ENCODE results near the gene CCDC27.

Gene CCDC27

DNA sequence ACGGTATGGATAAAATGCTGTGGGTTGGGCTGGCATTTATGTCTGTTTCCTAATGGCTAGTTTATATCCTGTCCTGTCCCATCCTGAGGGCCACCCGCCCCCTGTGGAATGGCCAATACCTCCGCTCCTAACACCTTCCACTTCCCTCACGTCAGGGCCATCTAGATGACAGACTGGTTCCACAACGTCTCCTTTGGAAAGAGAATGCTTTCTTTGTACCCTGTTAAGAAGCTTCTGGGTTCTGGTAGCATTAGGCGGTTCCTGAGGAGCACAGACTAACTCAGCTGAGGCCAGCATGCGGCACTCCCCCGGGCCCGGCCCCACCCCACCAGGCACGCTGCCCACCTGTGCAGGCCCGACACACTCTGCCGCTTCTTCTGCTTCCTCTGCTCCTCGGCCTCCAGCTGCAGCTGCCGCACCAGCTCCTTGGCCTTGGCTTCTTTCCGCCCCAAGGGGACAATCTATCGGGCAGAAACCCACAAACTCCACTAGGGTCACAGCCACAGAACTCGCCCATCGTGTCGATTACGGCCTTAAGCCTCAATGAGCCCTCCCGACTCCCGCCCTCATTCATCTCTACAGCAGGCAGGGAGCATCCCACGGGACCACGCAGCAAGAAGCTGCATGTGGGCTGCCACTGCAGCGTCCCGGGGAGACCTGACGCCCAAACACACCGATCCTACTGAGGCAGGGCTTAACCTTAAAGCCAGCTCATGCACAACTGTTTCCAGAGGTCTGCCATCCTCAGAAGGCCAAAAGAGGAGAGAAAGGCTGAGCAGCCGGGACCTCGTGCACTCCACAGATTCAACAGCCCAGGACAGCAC, 31.6 kb downstream of the CCDC27 start:
- Histone ChIP-seq H3K27me3 (ENCODE audit: control insufficient read depth in 2 of 2, insufficient read depth in 2 of 2, low read length in 2 of 2) (no peaks in the 10 kb centered on the region), H3K4me1 (ENCODE audit: control insufficient read depth in 2 of 2, insufficient read depth in 2 of 2, low read length in 2 of 2) (no peaks in the 10 kb centered on the region), H3K36me3 (ENCODE audit: control insufficient read depth in 2 of 2, insufficient read depth in 2 of 2, low read length in 2 of 2) (peaks cover 54 to 76% of the 10 kb centered on the region in 2 donors), H3K27ac (ENCODE audit: low read depth in 2 of 2, low read length in 2 of 2) (no peak overlapping the region), H3K9me3 (ENCODE audit: control insufficient read depth in 2 of 2, low read length in 2 of 2) (no peaks in the 10 kb centered on the region), H3K9ac (ENCODE audit: low read depth in 1 of 2, low read length in 2 of 2) (no peak overlapping the region), H3K4me3 (ENCODE audit: low read length in 2 of 2) (no peak overlapping the region)

DNA sequence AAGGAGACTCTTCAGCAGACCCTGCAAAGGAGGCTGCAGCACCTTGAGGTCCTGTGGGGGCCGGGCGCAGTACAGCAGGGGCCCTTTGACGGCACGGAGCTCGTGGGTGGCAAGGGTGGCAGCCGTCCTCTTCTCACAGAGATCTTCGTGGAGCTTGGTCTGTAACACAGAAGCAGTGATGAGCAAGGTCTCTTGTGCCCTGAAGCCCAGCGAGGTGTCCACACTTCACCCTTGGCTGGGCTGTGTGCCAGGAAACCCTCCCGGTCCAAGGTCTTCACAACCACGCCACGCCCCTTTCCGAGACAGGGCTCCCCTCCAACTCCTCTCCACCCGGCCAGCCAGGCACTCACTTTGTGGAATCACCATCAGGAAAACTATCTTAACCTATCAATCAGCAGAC, 32.8 kb downstream of the CCDC27 start:
- Histone ChIP-seq H3K27me3 (ENCODE audit: control insufficient read depth in 2 of 2, insufficient read depth in 2 of 2, low read length in 2 of 2) (no peaks in the 10 kb centered on the region), H3K27ac (ENCODE audit: low read depth in 2 of 2, low read length in 2 of 2) (no peak overlapping the region), H3K9ac (ENCODE audit: low read depth in 1 of 2, low read length in 2 of 2) (no peak overlapping the region), H3K36me3 (ENCODE audit: control insufficient read depth in 2 of 2, insufficient read depth in 2 of 2, low read length in 2 of 2) (peaks cover 49 to 69% of the 10 kb centered on the region in 2 donors), H3K4me3 (ENCODE audit: low read length in 2 of 2) (no peak overlapping the region), H3K4me1 (ENCODE audit: control insufficient read depth in 2 of 2, insufficient read depth in 2 of 2, low read length in 2 of 2) (no peaks in the 10 kb centered on the region), H3K9me3 (ENCODE audit: control insufficient read depth in 2 of 2, low read length in 2 of 2) (no peaks in the 10 kb centered on the region)

DNA sequence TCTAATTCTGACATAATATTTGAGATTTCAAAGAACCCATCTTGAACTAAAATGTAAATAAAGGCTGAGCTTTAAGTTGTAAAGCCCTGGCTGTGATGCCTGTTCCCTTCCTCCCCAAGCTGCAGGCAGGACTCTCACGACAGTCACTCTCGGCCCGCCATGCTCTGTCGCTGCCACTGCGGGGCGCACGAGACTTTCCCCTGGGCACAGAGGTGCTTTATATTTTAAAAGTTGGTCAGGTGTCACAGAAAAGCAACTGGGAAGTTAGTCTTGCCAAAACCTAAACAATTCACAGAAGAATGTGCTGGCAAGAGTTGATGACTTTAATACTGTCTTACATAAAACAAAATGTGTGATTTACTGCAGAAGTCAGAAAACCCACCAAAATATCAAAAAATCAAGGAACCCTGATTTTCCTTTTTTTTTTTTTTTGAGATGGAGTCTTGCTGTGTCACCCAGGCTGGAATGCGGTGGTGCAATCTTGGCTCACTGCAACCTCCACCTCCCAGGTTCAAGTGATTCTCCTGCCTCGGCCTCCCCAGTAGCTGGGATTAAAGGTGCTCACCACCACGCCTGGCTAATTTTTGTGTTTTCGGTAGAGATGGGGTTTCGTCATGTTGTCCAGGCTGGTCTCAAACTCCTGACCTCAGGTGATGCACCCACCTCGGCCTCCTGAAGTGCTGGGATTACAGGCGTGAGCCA, 33.4 kb downstream of the CCDC27 start:
- no peaks in the 10 kb centered on the region for H3K9me3 ChIP-seq (ENCODE audit: control insufficient read depth in 2 of 2, low read length in 2 of 2)
- no peak overlapping the region for H3K9ac ChIP-seq (ENCODE audit: low read depth in 1 of 2, low read length in 2 of 2)
- H3K27me3 ChIP-seq (ENCODE audit: control insufficient read depth in 2 of 2, insufficient read depth in 2 of 2, low read length in 2 of 2), result no peaks in the 10 kb centered on the region
- H3K4me3 ChIP-seq (ENCODE audit: low read length in 2 of 2), result no peak overlapping the region
- no peak overlapping the region for H3K27ac ChIP-seq (ENCODE audit: low read depth in 2 of 2, low read length in 2 of 2)
- H3K36me3 ChIP-seq (ENCODE audit: control insufficient read depth in 2 of 2, insufficient read depth in 2 of 2, low read length in 2 of 2), result peaks cover 43 to 67% of the 10 kb centered on the region in 2 donors
- no peaks in the 10 kb centered on the region for H3K4me1 ChIP-seq (ENCODE audit: control insufficient read depth in 2 of 2, insufficient read depth in 2 of 2, low read length in 2 of 2)

DNA sequence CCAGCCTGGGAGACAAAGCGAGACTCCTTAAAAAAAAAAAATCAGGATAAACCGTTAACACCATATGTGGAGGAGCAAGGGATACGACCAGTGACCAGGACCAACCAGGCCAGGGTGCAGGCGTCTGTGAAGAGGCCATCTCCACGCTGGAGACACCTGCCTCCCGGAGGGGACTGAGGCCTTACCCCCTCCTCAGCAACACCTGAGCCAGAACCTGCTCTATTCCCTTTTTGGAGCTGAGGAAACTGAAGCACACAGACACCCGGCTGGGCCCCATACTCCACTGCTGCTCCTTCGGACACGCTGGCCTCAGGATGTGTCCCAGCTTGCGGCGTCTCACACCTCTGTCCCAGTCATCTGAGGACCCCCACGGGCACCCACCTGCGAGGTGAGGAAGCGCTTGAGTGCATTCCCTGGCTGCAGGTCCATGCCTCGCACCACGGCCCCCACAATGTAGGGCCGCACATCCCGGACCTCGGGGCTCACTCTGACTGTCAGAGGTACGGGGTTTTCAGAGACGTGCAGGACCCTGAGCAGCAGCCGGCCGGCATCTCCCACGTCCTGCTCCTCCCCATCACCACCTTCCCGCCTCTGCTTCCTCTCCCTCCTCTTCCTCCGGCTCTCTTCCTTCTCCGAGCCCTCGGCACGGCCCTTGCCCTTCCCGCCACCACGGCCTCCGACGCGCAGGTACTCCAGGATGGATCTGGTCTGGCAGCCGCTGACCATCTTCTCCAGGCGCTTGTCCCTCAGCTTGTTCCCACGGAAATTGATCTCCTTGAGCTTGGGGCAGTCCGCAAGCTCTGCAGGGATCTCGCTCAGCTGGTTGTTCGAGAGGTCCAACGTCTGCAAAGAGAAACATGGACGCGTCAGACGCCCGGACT, 34.5 kb downstream of the CCDC27 start:
- Histone ChIP-seq H3K27ac (ENCODE audit: low read depth in 2 of 2, low read length in 2 of 2) (no peak overlapping the region), H3K9me3 (ENCODE audit: control insufficient read depth in 2 of 2, low read length in 2 of 2) (no peaks in the 10 kb centered on the region), H3K27me3 (ENCODE audit: control insufficient read depth in 2 of 2, insufficient read depth in 2 of 2, low read length in 2 of 2) (no peaks in the 10 kb centered on the region), H3K4me1 (ENCODE audit: control insufficient read depth in 2 of 2, insufficient read depth in 2 of 2, low read length in 2 of 2) (no peaks in the 10 kb centered on the region), H3K9ac (ENCODE audit: low read depth in 1 of 2, low read length in 2 of 2) (no peak overlapping the region), H3K4me3 (ENCODE audit: low read length in 2 of 2) (no peak overlapping the region), H3K36me3 (ENCODE audit: control insufficient read depth in 2 of 2, insufficient read depth in 2 of 2, low read length in 2 of 2) (peaks cover 38 to 61% of the 10 kb centered on the region in 2 donors)

DNA sequence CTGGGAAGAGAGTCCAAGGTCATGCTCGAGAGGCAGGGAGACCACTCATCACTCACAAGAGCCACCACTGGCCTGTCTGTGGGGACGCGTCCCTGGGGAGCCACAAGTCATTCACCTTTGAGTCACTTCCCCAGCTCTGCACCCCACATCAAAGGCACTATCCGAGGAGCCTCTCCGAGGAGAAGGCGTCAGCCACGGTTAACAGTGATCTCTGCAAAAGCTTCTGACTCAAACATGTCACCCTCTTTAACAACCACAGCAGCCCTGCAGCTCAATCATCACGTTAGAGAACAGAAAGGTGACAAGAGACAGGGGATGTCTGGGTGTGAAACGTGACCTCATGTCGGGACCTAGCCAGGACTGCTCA, 35.1 kb downstream of the CCDC27 start:
- H3K9me3 ChIP-seq (ENCODE audit: control insufficient read depth in 2 of 2, low read length in 2 of 2), result no peaks in the 10 kb centered on the region
- peaks cover 33 to 59% of the 10 kb centered on the region in 2 donors for H3K36me3 ChIP-seq (ENCODE audit: control insufficient read depth in 2 of 2, insufficient read depth in 2 of 2, low read length in 2 of 2)
- H3K4me1 ChIP-seq (ENCODE audit: control insufficient read depth in 2 of 2, insufficient read depth in 2 of 2, low read length in 2 of 2), result no peaks in the 10 kb centered on the region
- no peak overlapping the region for H3K9ac ChIP-seq (ENCODE audit: low read depth in 1 of 2, low read length in 2 of 2)
- H3K27me3 ChIP-seq (ENCODE audit: control insufficient read depth in 2 of 2, insufficient read depth in 2 of 2, low read length in 2 of 2), result no peaks in the 10 kb centered on the region
- H3K4me3 ChIP-seq (ENCODE audit: low read length in 2 of 2), result no peak overlapping the region
- H3K27ac ChIP-seq (ENCODE audit: low read depth in 2 of 2, low read length in 2 of 2), result no peak overlapping the region

DNA sequence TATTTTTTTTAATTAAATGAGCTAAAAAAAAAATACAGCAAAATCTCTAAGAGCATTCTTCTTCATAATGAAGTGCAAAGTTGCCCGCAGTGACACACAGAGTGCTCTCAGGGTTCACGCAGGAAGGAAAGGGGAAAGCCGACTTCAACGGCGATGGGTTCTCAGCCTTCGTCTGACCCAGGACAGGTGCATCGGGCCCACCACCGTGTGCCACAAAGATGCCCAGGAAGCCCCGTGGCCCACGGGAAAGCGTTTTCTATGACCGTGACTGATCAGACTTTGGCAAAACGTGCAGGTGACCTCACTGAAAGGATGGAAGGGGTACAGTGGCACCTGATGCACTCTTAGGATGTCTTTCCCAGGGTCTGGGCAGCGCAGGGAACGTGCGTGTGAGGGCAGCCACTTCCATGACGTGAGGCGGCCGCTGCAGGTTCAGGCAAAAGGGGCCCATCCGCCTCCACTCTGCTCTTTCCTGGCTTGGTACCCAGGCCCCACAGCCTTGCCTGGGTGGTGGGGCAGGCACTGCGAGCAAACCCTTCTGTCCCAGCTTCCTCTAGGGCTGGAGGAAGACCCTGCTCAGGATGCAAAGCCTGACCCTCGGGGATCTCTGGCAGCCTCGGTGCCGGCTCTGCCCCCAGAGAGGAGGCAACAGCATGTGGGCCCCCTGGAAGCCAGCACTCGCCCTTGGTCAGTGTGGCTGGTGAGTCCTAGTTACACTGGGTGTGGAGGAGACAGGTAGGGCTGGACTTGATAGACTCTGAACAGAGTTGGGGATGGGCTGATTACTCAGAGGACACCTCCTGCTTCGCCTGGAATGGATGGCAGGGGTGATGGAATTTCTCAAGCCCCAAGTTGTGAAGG, 35.7 kb downstream of the CCDC27 start:
- no peak overlapping the region for H3K27ac ChIP-seq (ENCODE audit: low read depth in 2 of 2, low read length in 2 of 2)
- peaks cover 27 to 54% of the 10 kb centered on the region in 2 donors for H3K36me3 ChIP-seq (ENCODE audit: control insufficient read depth in 2 of 2, insufficient read depth in 2 of 2, low read length in 2 of 2)
- H3K4me1 ChIP-seq (ENCODE audit: control insufficient read depth in 2 of 2, insufficient read depth in 2 of 2, low read length in 2 of 2), result no peaks in the 10 kb centered on the region
- H3K27me3 ChIP-seq (ENCODE audit: control insufficient read depth in 2 of 2, insufficient read depth in 2 of 2, low read length in 2 of 2), result no peaks in the 10 kb centered on the region
- no peak overlapping the region for H3K9ac ChIP-seq (ENCODE audit: low read depth in 1 of 2, low read length in 2 of 2)
- no peaks in the 10 kb centered on the region for H3K9me3 ChIP-seq (ENCODE audit: control insufficient read depth in 2 of 2, low read length in 2 of 2)
- H3K4me3 ChIP-seq (ENCODE audit: low read length in 2 of 2), result no peak overlapping the region

DNA sequence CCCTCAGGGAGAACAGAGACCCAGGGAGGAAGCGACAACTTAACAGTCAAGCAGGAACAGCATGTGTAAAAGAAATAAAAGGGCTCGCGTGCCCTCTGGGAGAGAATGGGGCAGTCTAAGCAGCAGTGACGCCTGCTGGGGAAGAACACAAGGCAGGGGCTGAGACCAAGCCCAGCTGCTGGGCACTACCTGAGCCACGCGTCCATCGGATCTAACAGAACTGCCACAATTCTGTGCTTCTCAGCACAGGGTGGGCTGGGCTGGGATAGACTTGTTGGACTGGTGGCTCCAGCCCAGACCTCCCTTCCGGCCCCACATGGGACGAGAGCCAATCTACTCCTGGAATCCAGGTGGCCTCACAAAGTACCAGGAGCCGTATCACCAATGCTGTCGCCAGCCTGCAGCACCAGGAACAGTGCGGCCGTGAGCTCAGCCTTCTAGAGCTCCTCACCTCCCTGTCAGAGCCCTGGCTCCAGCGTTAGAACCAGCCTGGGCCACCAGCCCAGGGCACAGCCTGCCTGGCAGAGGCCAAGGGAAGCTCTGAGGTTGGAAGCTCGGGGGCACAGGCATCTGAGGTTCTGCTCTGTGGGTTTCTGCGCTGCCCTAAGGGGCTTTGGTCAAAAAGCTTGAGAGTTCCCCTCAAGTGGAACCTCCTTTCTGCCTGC, 36.6 kb downstream of the CCDC27 start:
- no peaks in the 10 kb centered on the region for H3K9me3 ChIP-seq (ENCODE audit: control insufficient read depth in 2 of 2, low read length in 2 of 2)
- H3K4me3 ChIP-seq (ENCODE audit: low read length in 2 of 2), result no peak overlapping the region
- H3K27me3 ChIP-seq (ENCODE audit: control insufficient read depth in 2 of 2, insufficient read depth in 2 of 2, low read length in 2 of 2), result no peaks in the 10 kb centered on the region
- no peak overlapping the region for H3K9ac ChIP-seq (ENCODE audit: low read depth in 1 of 2, low read length in 2 of 2)
- no peak overlapping the region for H3K27ac ChIP-seq (ENCODE audit: low read depth in 2 of 2, low read length in 2 of 2)
- H3K4me1 ChIP-seq (ENCODE audit: control insufficient read depth in 2 of 2, insufficient read depth in 2 of 2, low read length in 2 of 2), result peaks cover 0 to 2% of the 10 kb centered on the region in 2 donors
- H3K36me3 ChIP-seq (ENCODE audit: control insufficient read depth in 2 of 2, insufficient read depth in 2 of 2, low read length in 2 of 2), result peaks cover 22 to 47% of the 10 kb centered on the region in 2 donors

DNA sequence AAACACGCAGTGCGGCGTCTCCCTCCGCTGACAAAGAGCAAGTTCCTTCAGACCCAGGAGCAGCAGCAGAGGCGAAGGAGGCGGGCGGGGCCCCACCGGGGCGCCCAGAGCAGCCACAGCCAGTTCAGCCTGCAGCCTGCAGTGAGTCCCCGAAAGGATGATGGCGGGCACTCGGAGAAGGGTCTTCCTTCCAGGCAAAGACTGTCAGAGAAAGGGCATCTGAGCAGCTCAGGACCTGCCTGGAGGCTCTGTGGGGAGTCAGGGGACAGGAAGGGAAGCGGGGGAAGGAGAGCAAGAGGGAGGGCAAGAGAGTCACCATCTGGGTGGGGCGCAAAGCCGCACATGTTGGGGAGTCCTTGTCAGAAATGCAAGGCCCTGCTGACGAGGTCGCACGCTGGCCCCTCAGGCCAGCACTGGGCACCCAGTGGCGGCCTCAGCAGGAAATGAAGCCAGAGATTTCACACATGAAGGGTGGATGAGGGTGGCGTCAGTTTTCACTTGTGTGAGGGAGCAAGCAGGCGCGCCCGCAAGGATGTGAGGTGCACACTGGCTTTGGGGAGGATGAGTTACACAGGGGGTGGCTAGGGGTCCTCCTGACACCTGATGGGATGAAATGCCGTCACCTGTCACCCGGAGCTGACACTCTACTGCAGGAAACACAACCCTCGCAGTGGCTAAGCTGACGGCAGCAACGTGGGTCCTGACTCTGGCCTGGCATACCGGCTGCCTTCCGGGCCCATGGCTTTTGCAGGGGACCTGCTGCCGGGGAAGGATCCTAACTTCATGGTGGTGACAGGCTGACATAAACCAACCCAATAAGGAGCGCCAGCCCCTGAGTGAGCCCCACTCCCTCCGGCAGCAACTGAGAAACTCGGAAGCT, 37.4 kb downstream of the CCDC27 start:
- Histone ChIP-seq H3K27me3 (ENCODE audit: control insufficient read depth in 2 of 2, insufficient read depth in 2 of 2, low read length in 2 of 2) (no peaks in the 10 kb centered on the region), H3K4me1 (ENCODE audit: control insufficient read depth in 2 of 2, insufficient read depth in 2 of 2, low read length in 2 of 2) (peaks cover 0 to 2% of the 10 kb centered on the region in 2 donors), H3K27ac (ENCODE audit: low read depth in 2 of 2, low read length in 2 of 2) (no peak overlapping the region), H3K36me3 (ENCODE audit: control insufficient read depth in 2 of 2, insufficient read depth in 2 of 2, low read length in 2 of 2) (peaks cover 16 to 40% of the 10 kb centered on the region in 2 donors), H3K9me3 (ENCODE audit: control insufficient read depth in 2 of 2, low read length in 2 of 2) (no peaks in the 10 kb centered on the region), H3K9ac (ENCODE audit: low read depth in 1 of 2, low read length in 2 of 2) (no peak overlapping the region), H3K4me3 (ENCODE audit: low read length in 2 of 2) (no peak overlapping the region)
